ENCODE data around the gene GPHN.

DNA sequence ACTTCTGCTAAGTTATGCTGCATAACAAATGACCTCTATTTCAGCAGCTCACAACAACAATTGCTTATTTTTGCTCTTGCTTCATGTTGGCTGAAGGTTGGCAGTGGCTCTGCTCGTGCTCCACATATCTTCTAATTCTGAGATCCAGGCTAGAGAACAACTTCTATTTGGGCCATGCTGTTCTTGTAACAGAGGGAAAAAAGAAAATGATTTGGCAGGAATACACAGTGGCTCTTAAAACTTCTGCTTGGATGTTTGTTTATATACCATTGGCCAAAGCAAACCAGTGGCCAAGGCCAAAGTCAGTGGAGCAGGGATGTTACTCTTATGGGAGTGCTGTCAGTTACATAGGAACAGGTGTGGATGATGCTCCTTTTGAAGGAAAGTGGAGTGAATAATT is 32.1 kb downstream of the GPHN start:
- TF ChIP-seq, protein P1, sequence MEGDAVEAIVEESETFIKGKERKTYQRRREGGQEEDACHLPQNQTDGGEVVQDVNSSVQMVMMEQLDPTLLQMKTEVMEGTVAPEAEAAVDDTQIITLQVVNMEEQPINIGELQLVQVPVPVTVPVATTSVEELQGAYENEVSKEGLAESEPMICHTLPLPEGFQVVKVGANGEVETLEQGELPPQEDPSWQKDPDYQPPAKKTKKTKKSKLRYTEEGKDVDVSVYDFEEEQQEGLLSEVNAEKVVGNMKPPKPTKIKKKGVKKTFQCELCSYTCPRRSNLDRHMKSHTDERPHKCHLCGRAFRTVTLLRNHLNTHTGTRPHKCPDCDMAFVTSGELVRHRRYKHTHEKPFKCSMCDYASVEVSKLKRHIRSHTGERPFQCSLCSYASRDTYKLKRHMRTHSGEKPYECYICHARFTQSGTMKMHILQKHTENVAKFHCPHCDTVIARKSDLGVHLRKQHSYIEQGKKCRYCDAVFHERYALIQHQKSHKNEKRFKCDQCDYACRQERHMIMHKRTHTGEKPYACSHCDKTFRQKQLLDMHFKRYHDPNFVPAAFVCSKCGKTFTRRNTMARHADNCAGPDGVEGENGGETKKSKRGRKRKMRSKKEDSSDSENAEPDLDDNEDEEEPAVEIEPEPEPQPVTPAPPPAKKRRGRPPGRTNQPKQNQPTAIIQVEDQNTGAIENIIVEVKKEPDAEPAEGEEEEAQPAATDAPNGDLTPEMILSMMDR (IDR thresholded peaks at IDR 0.05) = no peak
- TF ChIP-seq POLR2A (IDR thresholded peaks at IDR 0.05) (no peak), POLR2AphosphoS5 (IDR thresholded peaks at IDR 0.05) (no peak)
